Cerebellar nuclear complex (tissue), 1 donor: Measurements from ENCODE around the gene TPCN1.
"Not testable (repeated sequence)": the region's sequence is repeated elsewhere in the genome, so short reads cannot be mapped to it uniquely, and the experiment has no call there.

Experiments
- DNase-seq, 2 experiments: peaks; one replicate each; lab custom pipeline; 2025; lab: John Stamatoyannopoulos, UW

TPCN1 gene

GRCh38 chr12:113196990-113197389, 24.3 kb upstream of the TPCN1 start:
- peak in 1 of 2 experiments; percentile 20 for DNase-seq

- no peak for DNase-seq
Measured at GRCh38 chr12:113197518-113198077, 23.7 kb upstream of the TPCN1 start.

- DNase-seq = no peak
Measured at GRCh38 chr12:113198296-113198695, 23.0 kb upstream of the TPCN1 start.

GRCh38 chr12:113200021-113200797, 21.1 kb upstream of the TPCN1 start:
- no peak for DNase-seq

GRCh38 chr12:113201187-113202177, 19.8 kb upstream of the TPCN1 start:
- DNase-seq = no peak

- no peak for DNase-seq
Measured at GRCh38 chr12:113202300-113203075, 18.8 kb upstream of the TPCN1 start.

- no peak for DNase-seq
Measured at GRCh38 chr12:113203852-113204760, 17.2 kb upstream of the TPCN1 start.

GRCh38 chr12:113204804-113205203, 16.5 kb upstream of the TPCN1 start:
- no peak for DNase-seq

- DNase-seq = not testable (repeated sequence)
Measured at GRCh38 chr12:113206802-113207201, 14.5 kb upstream of the TPCN1 start.

- no peak for DNase-seq
Measured at GRCh38 chr12:113207613-113208040, 13.6 kb upstream of the TPCN1 start.

- DNase-seq = no peak
Measured at GRCh38 chr12:113208041-113208934, 13.0 kb upstream of the TPCN1 start.

GRCh38 chr12:113211160-113211559, 10.1 kb upstream of the TPCN1 start:
- no peak for DNase-seq

GRCh38 chr12:113214895-113215400, 6.3 kb upstream of the TPCN1 start:
- DNase-seq = no peak

GRCh38 chr12:113216027-113216426, 5.2 kb upstream of the TPCN1 start:
- no peak for DNase-seq

GRCh38 chr12:113220593-113221180, 577 bp upstream of the TPCN1 start:
- DNase-seq = no peak

GRCh38 chr12:113221997-113222729, 899 bp downstream of the TPCN1 start:
- DNase-seq = no peak

GRCh38 chr12:113222730-113223531, 1.7 kb downstream of the TPCN1 start:
- no peak for DNase-seq
